HCT116 (cell line): ENCODE data around the gene USP2. TPM values are rescaled to one million over a fixed set of nuclear protein-coding genes. Genes with fewer than 3 reads are reported as not detected.

Experiments used
- ATAC-seq: fragments of 200-7000 bp; cut with Tn5 transposase; 2 replicates; pipeline ENCODE4 v1.9.1; 2020; ENCODE audit warnings: mild to moderate bottlenecking, moderate library complexity
- BruUV-seq: library from RNA; stranded (reverse); fragments of 400-500 nt; replicated peaks from 2 replicates; lab custom pipeline; 2021; lab: Mats Ljungman, UMichigan
- CTCF ChIA-PET: fragments of 300-600 bp; sonication (Branson Sonifier 250); formaldehyde crosslinking; loops from one replicate; lab custom pipeline; 2021; ENCODE audit warnings: antibody characterized with exemption; lab: Charles Lee
- POLR2A ChIA-PET: fragments of 300-600, 350-600 bp; sonication (Branson Sonifier 250); formaldehyde crosslinking; loops from one replicate; lab custom pipeline; 2021; ENCODE audit warnings: antibody characterized with exemption; lab: Charles Lee
- RAD21 ChIA-PET, 2 experiments: fragments of 300-600 bp; sonication (Branson Sonifier 250); formaldehyde crosslinking; loops; one replicate each; lab custom pipeline; 2023; ENCODE audit warnings: low total read pairs in 2 of 2; ENCODE audit not compliant: uncharacterized antibody in 2 of 2, unreplicated experiment in 2 of 2, low non-redundant PET in 1 of 2; lab: Charles Lee
- DNase-seq: peaks from one replicate; pipeline ENCODE4 v3.0.0-alpha.2; 2010; ENCODE audit warnings: low read depth, low spot score
- H2AFZ ChIP-seq: fragments of 200-600 bp; shearing (Covaris generic), sonication (generic); 2 replicates; pipeline ENCODE4 v1.6.1; 2017; ENCODE audit warnings: low read depth, mixed run types, mixed read lengths, antibody characterized with exemption, low read length; ENCODE audit not compliant: poor library complexity, severe bottlenecking
- H3K27ac ChIP-seq: 2 replicates; pipeline ENCODE4 v1.5.1; 2012; ENCODE audit warnings: low read depth, low read length
- H3K27me3 ChIP-seq: fragments of 200-600 bp; sonication (generic); 2 replicates; pipeline ENCODE4 v1.6.1; 2016; ENCODE audit warnings: mixed run types, low read length, mixed read lengths; ENCODE audit not compliant: insufficient read depth
- H3K36me3 ChIP-seq, 2 experiments: fragments of 200-500 bp in 1 of 2; fragments of 200-600 bp in 1 of 2; sonication (Bioruptor generic) in 1 of 2; sonication (generic) in 1 of 2; 2 replicates each; pipeline versions ENCODE4 v1.5.1 to v1.6.1; 2014 to 2016; ENCODE audit warnings: low read length in 2 of 2, inconsistent platforms in 1 of 2, mixed read lengths in 1 of 2, mixed run types in 1 of 2; ENCODE audit not compliant: insufficient read depth in 2 of 2, control insufficient read depth in 1 of 2
- H3K4me1 ChIP-seq, 2 experiments: fragments of 200-600 bp in 1 of 2; sonication (generic) in 1 of 2; 2 replicates each; pipeline versions ENCODE4 v1.5.1 to v1.6.1; 2012 to 2017; ENCODE audit warnings: low read length in 2 of 2, inconsistent platforms in 1 of 2, mild to moderate bottlenecking in 1 of 2, mixed read lengths in 1 of 2, mixed run types in 1 of 2, moderate library complexity in 1 of 2; ENCODE audit not compliant: insufficient read depth in 2 of 2, control insufficient read depth in 1 of 2
- H3K4me2 ChIP-seq: fragments of 200-600 bp; sonication (generic); 2 replicates; pipeline ENCODE4 v1.6.1; 2017; ENCODE audit warnings: mixed run types, low read length, mixed read lengths
- H3K4me3 ChIP-seq, 2 experiments: fragments of 200-600 bp in 1 of 2; sonication (generic) in 1 of 2; replicated peaks in 1 of 2; 2 replicates each; pipeline ENCODE4 v1.5.1; 2011 to 2016; ENCODE audit warnings: low read length in 2 of 2, control low read depth in 1 of 2, low read depth in 1 of 2, mild to moderate bottlenecking in 1 of 2, mixed read lengths in 1 of 2, mixed run types in 1 of 2
- H3K79me2 ChIP-seq: fragments of 200-600 bp; sonication (generic); 2 replicates; pipeline ENCODE4 v1.6.1; 2017; ENCODE audit warnings: mild to moderate bottlenecking, mixed run types, low read length, moderate library complexity, mixed read lengths; ENCODE audit not compliant: insufficient read depth
- H3K9ac ChIP-seq: fragments of 200-600 bp; sonication (generic); 2 replicates; pipeline ENCODE4 v1.6.1; 2016; ENCODE audit warnings: low read length, mixed read lengths
- H3K9me2 ChIP-seq: fragments of 200-600 bp; sonication (generic), shearing (Covaris generic); 2 replicates; pipeline ENCODE4 v1.6.1; 2017; ENCODE audit warnings: mixed run types, mild to moderate bottlenecking, moderate library complexity; ENCODE audit not compliant: insufficient read depth
- H3K9me3 ChIP-seq, 2 experiments: fragments of 200-500 bp in 1 of 2; fragments of 200-600 bp in 1 of 2; sonication (Bioruptor generic) in 1 of 2; sonication (generic) in 1 of 2; 2 replicates each; pipeline ENCODE4 v1.6.1; 2014 to 2017; ENCODE audit warnings: low read length in 2 of 2, mixed read lengths in 2 of 2, inconsistent platforms in 1 of 2, low read depth in 1 of 2, mild to moderate bottlenecking in 1 of 2, mixed run types in 1 of 2, moderate library complexity in 1 of 2; ENCODE audit not compliant: control insufficient read depth in 1 of 2, insufficient read depth in 1 of 2
- H4K20me1 ChIP-seq: fragments of 200-600 bp; sonication (generic), shearing (Covaris generic); 2 replicates; pipeline ENCODE4 v1.6.1; 2017; ENCODE audit warnings: mixed run types, mild to moderate bottlenecking, moderate library complexity; ENCODE audit not compliant: insufficient read depth
- CEBPB ChIP-seq: IDR thresholded peaks from 2 replicates; pipeline ENCODE4 v1.6.1; 2012; ENCODE audit warnings: low read depth
- EGR1 ChIP-seq: IDR thresholded peaks from 2 replicates; pipeline ENCODE4 v1.6.1; 2012; ENCODE audit warnings: low read depth
- EZH2phosphoT487 ChIP-seq: fragments of 200-600 bp; IDR thresholded peaks from 2 replicates; pipeline ENCODE4 v1.6.1; 2018; ENCODE audit warnings: antibody characterized with exemption, borderline replicate concordance
- FOSL1 ChIP-seq: IDR thresholded peaks from 2 replicates; pipeline ENCODE4 v1.6.1; 2012; ENCODE audit warnings: low read depth
- JUND ChIP-seq: IDR thresholded peaks from 2 replicates; pipeline ENCODE4 v1.6.1; 2012
- POLR2A ChIP-seq: IDR thresholded peaks from 2 replicates; pipeline ENCODE4 v1.7.0; 2011; ENCODE audit warnings: borderline replicate concordance; ENCODE audit not compliant: insufficient read depth, insufficient read length; ENCODE audit errors: extremely low read depth
- RAD21 ChIP-seq: IDR thresholded peaks from 2 replicates; pipeline ENCODE4 v1.6.1; 2012; ENCODE audit warnings: low read depth, mild to moderate bottlenecking
- SIN3A ChIP-seq: IDR thresholded peaks from 2 replicates; pipeline ENCODE4 v1.6.1; 2012; ENCODE audit warnings: low read depth
- SP1 ChIP-seq: IDR thresholded peaks from 2 replicates; pipeline ENCODE4 v1.6.1; 2012; ENCODE audit warnings: low read depth
- SRF ChIP-seq: IDR thresholded peaks from 2 replicates; pipeline ENCODE4 v1.6.1; 2012; ENCODE audit warnings: low read depth
- ZFX ChIP-seq: fragments of 450-650 bp; IDR thresholded peaks from 2 replicates; pipeline ENCODE4 v1.6.1; 2017
- ZNF274 ChIP-seq: fragments of 200-500 bp; sonication (Bioruptor generic); IDR thresholded peaks from 2 replicates; pipeline ENCODE4 v1.6.1; 2014; ENCODE audit warnings: mild to moderate bottlenecking, low read depth, low read length, inconsistent platforms
- intact Hi-C: fragments of 100-400 bp; cut with micrococcal nuclease; formaldehyde crosslinking; loops from 2 replicates; pipeline ENCODE4 v1.10.0; 2022
- total RNA-seq: library from RNA; stranded (reverse); gene quantifications from one replicate; pipeline ENCODE4 v1.2.1, GENCODE V29; 2021; ENCODE audit not compliant: unreplicated experiment
- TF ChIP-seq, protein P1 (sequence below): IDR thresholded peaks from 2 replicates; pipeline ENCODE4 v1.6.1; 2011; ENCODE audit warnings: mild to moderate bottlenecking, low read length, moderate library complexity; ENCODE audit not compliant: insufficient replicate concordance; ENCODE audit errors: extremely low read depth
- TF ChIP-seq, protein P2 (sequence below): IDR thresholded peaks from 2 replicates; pipeline ENCODE4 v1.6.1; 2012
- TF ChIP-seq, protein P3 (sequence below), 3 experiments: fragments of 200-600 bp in 1 of 3; sonication (generic) in 1 of 3; IDR thresholded peaks in 2 of 3; conservative IDR thresholded peaks in 1 of 3; 2 replicates each; pipeline ENCODE4 v1.5.1; 2012 to 2017; ENCODE audit warnings: low read depth in 2 of 3, low read length in 2 of 3, antibody characterized with exemption in 1 of 3, borderline replicate concordance in 1 of 3, control low read depth in 1 of 3, mild to moderate bottlenecking in 1 of 3, mixed read lengths in 1 of 3, mixed run types in 1 of 3, moderate library complexity in 1 of 3; ENCODE audit not compliant: insufficient read depth in 1 of 3
- TF ChIP-seq, protein P4 (sequence below): IDR thresholded peaks from 2 replicates; pipeline ENCODE4 v1.6.1; 2012; ENCODE audit warnings: low read depth

USP2 gene
- total RNA-seq, 1 experiment from 2014 or later: 5.0 TPM

- Histone ChIP-seq H3K4me1 (peaks cover 2 to 11% of the 10 kb centered on the region in 2 experiments; a peak in 3 of 4 replicates), H4K20me1 (no peaks in the 10 kb centered on the region), H3K79me2 (no peaks in the 10 kb centered on the region), H2AFZ (no peak overlapping the region), H3K9me2 (no peaks in the 10 kb centered on the region), H3K4me3 (no peak overlapping the region), H3K9ac (no peak overlapping the region), H3K9me3 (no peaks in the 10 kb centered on the region), H3K27ac (no peak overlapping the region), H3K27me3 (no peaks in the 10 kb centered on the region), H3K4me2 (no peak overlapping the region)
- intact Hi-C loops: no loop called here
- ATAC-seq (no peak), DNase-seq (no peak)
- no TSS peak for BruUV-seq
- CTCF ChIA-PET: no interaction called here
- POLR2A ChIA-PET: no interaction called here
- TF ChIP-seq EZH2phosphoT487 (no peak), FOSL1 (no peak), ZFX (no peak), SRF (no peak), SP1 (no peak), JUND (no peak), POLR2A (no peak), RAD21 (no peak), CEBPB (no peak), EGR1 (no peak), SIN3A (no peak), ZNF274 (no peak)
- TF ChIP-seq, protein P1, sequence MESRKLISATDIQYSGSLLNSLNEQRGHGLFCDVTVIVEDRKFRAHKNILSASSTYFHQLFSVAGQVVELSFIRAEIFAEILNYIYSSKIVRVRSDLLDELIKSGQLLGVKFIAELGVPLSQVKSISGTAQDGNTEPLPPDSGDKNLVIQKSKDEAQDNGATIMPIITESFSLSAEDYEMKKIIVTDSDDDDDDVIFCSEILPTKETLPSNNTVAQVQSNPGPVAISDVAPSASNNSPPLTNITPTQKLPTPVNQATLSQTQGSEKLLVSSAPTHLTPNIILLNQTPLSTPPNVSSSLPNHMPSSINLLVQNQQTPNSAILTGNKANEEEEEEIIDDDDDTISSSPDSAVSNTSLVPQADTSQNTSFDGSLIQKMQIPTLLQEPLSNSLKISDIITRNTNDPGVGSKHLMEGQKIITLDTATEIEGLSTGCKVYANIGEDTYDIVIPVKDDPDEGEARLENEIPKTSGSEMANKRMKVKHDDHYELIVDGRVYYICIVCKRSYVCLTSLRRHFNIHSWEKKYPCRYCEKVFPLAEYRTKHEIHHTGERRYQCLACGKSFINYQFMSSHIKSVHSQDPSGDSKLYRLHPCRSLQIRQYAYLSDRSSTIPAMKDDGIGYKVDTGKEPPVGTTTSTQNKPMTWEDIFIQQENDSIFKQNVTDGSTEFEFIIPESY: no peak
- TF ChIP-seq, protein P2, sequence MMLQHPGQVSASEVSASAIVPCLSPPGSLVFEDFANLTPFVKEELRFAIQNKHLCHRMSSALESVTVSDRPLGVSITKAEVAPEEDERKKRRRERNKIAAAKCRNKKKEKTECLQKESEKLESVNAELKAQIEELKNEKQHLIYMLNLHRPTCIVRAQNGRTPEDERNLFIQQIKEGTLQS: no peak
- TF ChIP-seq, protein P3, sequence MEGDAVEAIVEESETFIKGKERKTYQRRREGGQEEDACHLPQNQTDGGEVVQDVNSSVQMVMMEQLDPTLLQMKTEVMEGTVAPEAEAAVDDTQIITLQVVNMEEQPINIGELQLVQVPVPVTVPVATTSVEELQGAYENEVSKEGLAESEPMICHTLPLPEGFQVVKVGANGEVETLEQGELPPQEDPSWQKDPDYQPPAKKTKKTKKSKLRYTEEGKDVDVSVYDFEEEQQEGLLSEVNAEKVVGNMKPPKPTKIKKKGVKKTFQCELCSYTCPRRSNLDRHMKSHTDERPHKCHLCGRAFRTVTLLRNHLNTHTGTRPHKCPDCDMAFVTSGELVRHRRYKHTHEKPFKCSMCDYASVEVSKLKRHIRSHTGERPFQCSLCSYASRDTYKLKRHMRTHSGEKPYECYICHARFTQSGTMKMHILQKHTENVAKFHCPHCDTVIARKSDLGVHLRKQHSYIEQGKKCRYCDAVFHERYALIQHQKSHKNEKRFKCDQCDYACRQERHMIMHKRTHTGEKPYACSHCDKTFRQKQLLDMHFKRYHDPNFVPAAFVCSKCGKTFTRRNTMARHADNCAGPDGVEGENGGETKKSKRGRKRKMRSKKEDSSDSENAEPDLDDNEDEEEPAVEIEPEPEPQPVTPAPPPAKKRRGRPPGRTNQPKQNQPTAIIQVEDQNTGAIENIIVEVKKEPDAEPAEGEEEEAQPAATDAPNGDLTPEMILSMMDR (IDR thresholded peaks at IDR 0.05 in 2 of 3, conservative IDR thresholded peaks at IDR 0.05 in 1 of 3; ENCODE audit: borderline replicate concordance in 1 of 3, insufficient read depth in 1 of 3, low read depth in 2 of 3, low read length in 2 of 3): no peak
- TF ChIP-seq, protein P4, sequence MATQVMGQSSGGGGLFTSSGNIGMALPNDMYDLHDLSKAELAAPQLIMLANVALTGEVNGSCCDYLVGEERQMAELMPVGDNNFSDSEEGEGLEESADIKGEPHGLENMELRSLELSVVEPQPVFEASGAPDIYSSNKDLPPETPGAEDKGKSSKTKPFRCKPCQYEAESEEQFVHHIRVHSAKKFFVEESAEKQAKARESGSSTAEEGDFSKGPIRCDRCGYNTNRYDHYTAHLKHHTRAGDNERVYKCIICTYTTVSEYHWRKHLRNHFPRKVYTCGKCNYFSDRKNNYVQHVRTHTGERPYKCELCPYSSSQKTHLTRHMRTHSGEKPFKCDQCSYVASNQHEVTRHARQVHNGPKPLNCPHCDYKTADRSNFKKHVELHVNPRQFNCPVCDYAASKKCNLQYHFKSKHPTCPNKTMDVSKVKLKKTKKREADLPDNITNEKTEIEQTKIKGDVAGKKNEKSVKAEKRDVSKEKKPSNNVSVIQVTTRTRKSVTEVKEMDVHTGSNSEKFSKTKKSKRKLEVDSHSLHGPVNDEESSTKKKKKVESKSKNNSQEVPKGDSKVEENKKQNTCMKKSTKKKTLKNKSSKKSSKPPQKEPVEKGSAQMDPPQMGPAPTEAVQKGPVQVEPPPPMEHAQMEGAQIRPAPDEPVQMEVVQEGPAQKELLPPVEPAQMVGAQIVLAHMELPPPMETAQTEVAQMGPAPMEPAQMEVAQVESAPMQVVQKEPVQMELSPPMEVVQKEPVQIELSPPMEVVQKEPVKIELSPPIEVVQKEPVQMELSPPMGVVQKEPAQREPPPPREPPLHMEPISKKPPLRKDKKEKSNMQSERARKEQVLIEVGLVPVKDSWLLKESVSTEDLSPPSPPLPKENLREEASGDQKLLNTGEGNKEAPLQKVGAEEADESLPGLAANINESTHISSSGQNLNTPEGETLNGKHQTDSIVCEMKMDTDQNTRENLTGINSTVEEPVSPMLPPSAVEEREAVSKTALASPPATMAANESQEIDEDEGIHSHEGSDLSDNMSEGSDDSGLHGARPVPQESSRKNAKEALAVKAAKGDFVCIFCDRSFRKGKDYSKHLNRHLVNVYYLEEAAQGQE: no peak
- TF ChIP-seq, all 23 proteins: peak for 0
- RAD21 ChIA-PET: no interaction called here
- no peaks in the 10 kb centered on the region for H3K36me3 ChIP-seq
Observed at GRCh38 chr11:119421351-119421750, 39.9 kb upstream of the USP2 start.
